ENCODE data around the gene PARN.

- TF ChIP-seq CTCF (IDR thresholded peaks at IDR 0.05), result no peak
- TF ChIP-seq POLR2A (IDR thresholded peaks at IDR 0.05), result no peak
Observed at GRCh38 chr16:14528306-14528705, 101.8 kb downstream of the PARN start.
